ENCODE data around the gene KRTAP21-1. TPM values are rescaled to one million over a fixed set of nuclear protein-coding genes. Genes with fewer than 3 reads are reported as not detected.
"Not testable (repeated sequence)": the region's sequence is repeated elsewhere in the genome, so short reads cannot be mapped to it uniquely, and the experiment has no call there.

KRTAP21-1 gene
- total RNA-seq (2021; fragmentation: NEBNext Ultra II Directional; extraction: Animal tissue kit (Norgen Biotek cat#: 25700)) (not detected in 2 replicates), polyA plus RNA-seq (2011; rRNA removed) (not detected in 2 replicates), polyA minus RNA-seq (2011; rRNA and poly(A)+ RNA removed) (not detected in 2 replicates)
- not detected for polyA plus RNA-seq (2011; cell fraction: cytosol; rRNA removed)
- not detected for polyA plus RNA-seq (2011; cell fraction: nucleus; rRNA removed)
- not detected in 4 replicates for polyA plus RNA-seq (2012, experiment 1 of 2)
- not detected for polyA plus RNA-seq (2012, experiment 2 of 2)
- not detected for polyA plus RNA-seq (2013, experiment 1 of 2)
- not detected for polyA plus RNA-seq (2013, experiment 2 of 2)
- not detected for polyA minus RNA-seq (2011; cell fraction: cytosol; rRNA and poly(A)+ RNA removed)
- polyA minus RNA-seq (2011; cell fraction: nucleus; rRNA and poly(A)+ RNA removed) = not detected
- long read RNA-seq, experiment 1 = 0 reads
- long read RNA-seq, experiment 2 = 0 reads

- H4K5ac ChIP-seq (ENCODE audit: insufficient read length, low read depth, low read length); H3K18ac ChIP-seq (ENCODE audit: extremely low read depth, low read length); H2BK120ac ChIP-seq (replicated peaks; ENCODE audit: low read depth, low read length); CTCF ChIA-PET (ENCODE audit: partially characterized antibody); H3K4ac ChIP-seq (replicated peaks; ENCODE audit: insufficient read length, low read depth, low read length); H3K4me2 ChIP-seq (ENCODE audit: insufficient read depth in 1 of 2, low read depth in 2 of 2, low read length in 2 of 2); H3K36me3 ChIP-seq (ENCODE audit: control insufficient read depth in 2 of 4, insufficient read depth in 4 of 4, low read length in 3 of 4); H3K9me3 ChIP-seq (ENCODE audit: insufficient read depth in 2 of 2, low read depth in 1 of 2, low read length in 1 of 2); H2BK20ac ChIP-seq (ENCODE audit: low read length); H3K4me1 ChIP-seq (replicated peaks in 1 of 4; ENCODE audit: control insufficient read depth in 3 of 4, insufficient read depth in 4 of 4, low read length in 3 of 4); H2AFZ ChIP-seq (ENCODE audit: low read length); H3K23ac ChIP-seq (ENCODE audit: insufficient read length); H3K14ac ChIP-seq (ENCODE audit: insufficient read length); H3K79me1 ChIP-seq (ENCODE audit: low read depth, low read length); H3K27ac ChIP-seq (ENCODE audit: low read depth, low read length); H4K91ac ChIP-seq (replicated peaks; ENCODE audit: insufficient read length, low read length); FAIRE-seq; DNase-seq (ENCODE audit: low read depth in 1 of 2, low spot score in 2 of 2); H2BK5ac ChIP-seq (ENCODE audit: low read depth, low read length); H3K23me2 ChIP-seq (ENCODE audit: low read depth, low read length); H4K8ac ChIP-seq (ENCODE audit: extremely low read depth, insufficient read depth, low read length); H2AK5ac ChIP-seq (ENCODE audit: low read depth, low read length); POLR2A ChIA-PET (ENCODE audit: partially characterized antibody); H3K56ac ChIP-seq (replicated peaks; ENCODE audit: insufficient read length, low read depth, low read length); H4K20me1 ChIP-seq (replicated peaks in 1 of 2; ENCODE audit: control insufficient read depth in 1 of 2, insufficient read depth in 2 of 2, low read length in 2 of 2); H2BK15ac ChIP-seq (ENCODE audit: low read length); H3K27me3 ChIP-seq (replicated peaks in 1 of 4; ENCODE audit: control insufficient read depth in 3 of 4, extremely low read depth in 1 of 4, insufficient read depth in 3 of 4, low read length in 3 of 4); H3K9ac ChIP-seq (replicated peaks in 1 of 4; ENCODE audit: extremely low read depth in 1 of 4, low read depth in 3 of 4, low read length in 3 of 4); H2BK12ac ChIP-seq (ENCODE audit: low read depth, low read length); H3K79me2 ChIP-seq (ENCODE audit: control insufficient read depth in 1 of 2, insufficient read depth in 2 of 2, low read length in 2 of 2); H3K4me3 ChIP-seq (ENCODE audit: extremely low read depth in 1 of 4, insufficient read depth in 2 of 4, low read depth in 3 of 4, low read length in 4 of 4): not testable (repeated sequence)
- 92% methylated on average over 2 of the region's 2 CpGs; no CpG with 5 or more reads in 1 of the 2 experiments for WGBS, 2 experiments (ENCODE audit: extremely low coverage in 1 of 2, insufficient coverage in 1 of 2, insufficient read length in 1 of 2, insufficient replicate concordance in 2 of 2, low coverage in 1 of 2, low lambda C conversion rate in 2 of 2, missing lambda C conversion rate in 1 of 2)
These were observed at the start of gene KRTAP21-1 for GRCh38 chr21:30755328-30755727. KRTAP21-1 (minus strand) TSS chr21:30755428; CDS start chr21:30755378, 50 bp downstream.

Measured in H1 (cell line).